ENCODE data around the gene ANKLE1. TPM values are rescaled to one million over a fixed set of nuclear protein-coding genes. Genes with fewer than 3 reads are reported as not detected.

ANKLE1 gene
- total RNA-seq, 1 donor from 2014 or later: 0.52 TPM

- Histone ChIP-seq H3K4me3 (ENCODE audit: low read length in 3 of 3) (peak within 1 kb of the TSS; percentile 88 to 95 (median 93)), H3K9ac (ENCODE audit: low read depth in 1 of 3, low read length in 3 of 3) (peak within 1 kb of the TSS; percentile 87 to 95 (median 89)), H3K4me1 (ENCODE audit: control insufficient read depth in 3 of 3, insufficient read depth in 3 of 3, low read length in 3 of 3) (peaks cover 39 to 63% (median 52%) of the 10 kb centered on the region in 3 donors), H3K9me3 (ENCODE audit: control insufficient read depth in 3 of 3, low read length in 3 of 3) (no peaks in the 10 kb centered on the region), H3K27ac (ENCODE audit: low read depth, low read length) (peak within 1 kb of the TSS; percentile 88), H3K36me3 (ENCODE audit: control insufficient read depth in 3 of 3, insufficient read depth in 3 of 3, low read length in 3 of 3) (peaks cover 0 to 2% (median 2%) of the 10 kb centered on the region in 3 donors), H3K27me3 (ENCODE audit: control insufficient read depth in 3 of 3, insufficient read depth in 3 of 3, low read length in 3 of 3) (no peaks in the 10 kb centered on the region)
Measured at GRCh38 chr19:17305517-17306284, 24.0 kb downstream of the ANKLE1 start, which contains the start of gene MRPL34. Gene MRPL34, plus strand, starts transcription at chr19:17305872. Its CDS starts 21 bp downstream, at chr19:17305893.

- peak overlapping the region; percentile 87 to 95 (median 89) for H3K9ac ChIP-seq (ENCODE audit: low read depth in 1 of 3, low read length in 3 of 3)
- no peaks in the 10 kb centered on the region for H3K27me3 ChIP-seq (ENCODE audit: control insufficient read depth in 3 of 3, insufficient read depth in 3 of 3, low read length in 3 of 3)
- peak overlapping the region; percentile 88 for H3K27ac ChIP-seq (ENCODE audit: low read depth, low read length)
- no peaks in the 10 kb centered on the region for H3K9me3 ChIP-seq (ENCODE audit: control insufficient read depth in 3 of 3, low read length in 3 of 3)
- H3K36me3 ChIP-seq (ENCODE audit: control insufficient read depth in 3 of 3, insufficient read depth in 3 of 3, low read length in 3 of 3): no peaks in the 10 kb centered on the region
- H3K4me1 ChIP-seq (ENCODE audit: control insufficient read depth in 3 of 3, insufficient read depth in 3 of 3, low read length in 3 of 3): peaks cover 41 to 67% (median 54%) of the 10 kb centered on the region in 3 donors
- peak overlapping the region; percentile 88 to 95 (median 93) for H3K4me3 ChIP-seq (ENCODE audit: low read length in 3 of 3)
Measured at GRCh38 chr19:17306285-17306714, 24.6 kb downstream of the ANKLE1 start.

DNA sequence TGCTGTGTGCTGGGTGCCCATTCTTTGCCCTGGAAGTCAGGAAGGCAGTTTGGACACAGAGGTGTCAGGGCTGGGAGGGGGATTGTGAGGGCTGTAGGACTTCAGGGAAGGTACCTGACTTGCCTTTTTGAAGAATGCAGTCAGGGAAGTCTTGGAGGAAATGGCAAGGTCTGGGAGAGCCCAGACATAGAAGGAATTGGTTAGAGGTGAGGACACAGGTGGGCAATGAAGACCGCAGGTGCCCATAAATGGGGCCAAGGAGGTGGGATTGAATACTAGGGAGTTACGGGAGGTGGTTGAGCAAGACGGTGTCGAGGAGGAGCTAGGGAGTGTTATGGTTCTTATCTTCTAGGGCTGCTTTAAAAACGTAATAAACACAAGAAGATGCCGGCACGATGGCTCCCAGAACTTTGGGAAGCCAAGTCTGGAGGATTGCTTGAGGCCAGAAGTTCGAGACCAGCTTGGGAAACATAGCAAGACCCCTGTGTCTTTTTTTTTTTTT, 26.2 kb downstream of the ANKLE1 start:
- no peak overlapping the region for H3K27ac ChIP-seq (ENCODE audit: low read depth, low read length)
- peaks cover 35 to 67% (median 48%) of the 10 kb centered on the region in 3 donors for H3K4me1 ChIP-seq (ENCODE audit: control insufficient read depth in 3 of 3, insufficient read depth in 3 of 3, low read length in 3 of 3)
- H3K9me3 ChIP-seq (ENCODE audit: control insufficient read depth in 3 of 3, low read length in 3 of 3): no peaks in the 10 kb centered on the region

GRCh38 chr19:17309198-17309964, 27.7 kb downstream of the ANKLE1 start, which contains the start of gene DDA1:
Gene DDA1, plus strand, starts transcription at chr19:17309563. Its CDS starts 92 bp downstream, at chr19:17309655.
- H3K4me1 ChIP-seq (ENCODE audit: control insufficient read depth in 3 of 3, insufficient read depth in 3 of 3, low read length in 3 of 3): peaks cover 31 to 57% (median 40%) of the 10 kb centered on the region in 3 donors
- H3K27me3 ChIP-seq (ENCODE audit: control insufficient read depth in 3 of 3, insufficient read depth in 3 of 3, low read length in 3 of 3): no peaks in the 10 kb centered on the region
- H3K27ac ChIP-seq (ENCODE audit: low read depth, low read length): peak within 1 kb of the TSS; percentile 79
- peak within 1 kb of the TSS; percentile 84 to 93 (median 90) for H3K9ac ChIP-seq (ENCODE audit: low read depth in 1 of 3, low read length in 3 of 3)
- peak within 1 kb of the TSS; percentile 86 to 89 (median 88) for H3K4me3 ChIP-seq (ENCODE audit: low read length in 3 of 3)
- H3K9me3 ChIP-seq (ENCODE audit: control insufficient read depth in 3 of 3, low read length in 3 of 3): no peaks in the 10 kb centered on the region
- H3K36me3 ChIP-seq (ENCODE audit: control insufficient read depth in 3 of 3, insufficient read depth in 3 of 3, low read length in 3 of 3): peaks cover 4 to 12% (median 5%) of the 10 kb centered on the region in 3 donors

More for the DNA sequence above, 26.2 kb downstream of the ANKLE1 start:
- H3K27me3 ChIP-seq (ENCODE audit: control insufficient read depth in 3 of 3, insufficient read depth in 3 of 3, low read length in 3 of 3): no peaks in the 10 kb centered on the region
- H3K36me3 ChIP-seq (ENCODE audit: control insufficient read depth in 3 of 3, insufficient read depth in 3 of 3, low read length in 3 of 3): peaks cover 0 to under 1% (median 0%) of the 10 kb centered on the region in 3 donors
- H3K9ac ChIP-seq (ENCODE audit: low read depth in 1 of 3, low read length in 3 of 3): peak overlapping the region in 1 of 3 donors; percentile 50
- H3K4me3 ChIP-seq (ENCODE audit: low read length in 3 of 3): no peak overlapping the region

DNA sequence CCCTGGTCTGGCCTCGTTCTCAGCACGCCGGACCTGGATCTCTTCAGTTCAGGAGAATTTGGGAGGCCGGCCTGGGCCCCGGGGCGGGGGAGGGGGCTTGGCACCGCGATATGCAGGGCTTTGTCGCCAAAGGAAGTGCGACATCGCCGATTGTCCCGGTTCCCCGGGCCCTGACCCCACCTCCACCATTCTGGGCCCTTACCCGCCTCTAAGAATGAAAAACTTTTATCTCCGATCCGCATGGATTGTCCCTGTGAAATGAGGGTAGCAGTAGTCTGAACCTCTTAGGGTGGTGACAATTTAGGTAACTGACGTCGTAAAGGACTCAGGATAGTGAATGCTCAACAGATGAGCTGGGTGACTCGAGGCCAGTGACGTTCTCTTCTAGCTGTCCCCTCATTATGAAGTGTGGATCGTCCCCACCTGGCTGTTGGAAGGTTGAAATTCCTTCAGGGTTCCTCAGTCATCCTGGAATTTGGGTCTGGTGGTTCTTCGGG, 28.3 kb downstream of the ANKLE1 start:
- peak overlapping the region; percentile 79 for H3K27ac ChIP-seq (ENCODE audit: low read depth, low read length)
- H3K4me1 ChIP-seq (ENCODE audit: control insufficient read depth in 3 of 3, insufficient read depth in 3 of 3, low read length in 3 of 3): peaks cover 27 to 52% (median 33%) of the 10 kb centered on the region in 3 donors

DNA sequence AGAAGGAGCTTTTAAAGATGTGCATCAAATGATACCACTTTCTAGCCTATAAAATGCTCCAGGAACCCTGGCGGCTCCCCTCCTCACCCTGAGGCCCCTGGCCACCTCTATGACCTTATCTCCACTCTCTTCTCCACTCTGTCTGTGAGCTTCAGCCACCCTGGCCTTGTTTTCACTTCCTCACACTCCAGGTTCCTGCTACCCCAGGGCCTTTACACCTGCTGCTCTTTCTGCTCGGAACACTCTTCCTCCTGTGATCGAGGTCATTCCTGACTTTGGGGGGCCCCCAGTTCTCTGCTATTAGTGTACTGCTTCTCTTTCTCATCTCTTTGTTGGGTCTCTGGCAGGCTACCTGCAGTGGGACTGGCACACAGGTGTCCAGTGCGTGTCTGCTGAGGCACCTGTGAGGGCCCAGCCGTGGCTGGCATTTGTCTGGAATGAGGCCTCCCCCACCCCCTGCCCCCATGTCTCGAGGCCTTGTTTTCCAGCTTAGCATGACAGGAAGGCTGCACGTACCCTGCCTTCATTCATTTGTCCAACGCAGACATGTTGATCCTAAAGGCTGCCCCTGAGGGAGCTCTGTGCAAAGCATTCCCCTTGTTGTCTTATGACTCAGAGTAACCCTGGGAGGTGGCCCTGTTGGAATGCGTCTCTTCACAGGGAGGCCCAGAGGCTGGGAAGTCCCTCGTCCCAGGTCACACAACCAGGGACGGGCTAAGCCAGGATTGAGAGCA, 29.9 kb downstream of the ANKLE1 start:
- H3K36me3 ChIP-seq (ENCODE audit: control insufficient read depth in 3 of 3, insufficient read depth in 3 of 3, low read length in 3 of 3): peaks cover 13 to 25% (median 17%) of the 10 kb centered on the region in 3 donors
- no peak overlapping the region for H3K4me3 ChIP-seq (ENCODE audit: low read length in 3 of 3)
- no peak overlapping the region for H3K27ac ChIP-seq (ENCODE audit: low read depth, low read length)
- no peaks in the 10 kb centered on the region for H3K9me3 ChIP-seq (ENCODE audit: control insufficient read depth in 3 of 3, low read length in 3 of 3)
- H3K27me3 ChIP-seq (ENCODE audit: control insufficient read depth in 3 of 3, insufficient read depth in 3 of 3, low read length in 3 of 3): no peaks in the 10 kb centered on the region
- H3K9ac ChIP-seq (ENCODE audit: low read depth in 1 of 3, low read length in 3 of 3): no peak overlapping the region
- H3K4me1 ChIP-seq (ENCODE audit: control insufficient read depth in 3 of 3, insufficient read depth in 3 of 3, low read length in 3 of 3): peaks cover 14 to 37% (median 20%) of the 10 kb centered on the region in 3 donors

More for the DNA sequence above, 28.3 kb downstream of the ANKLE1 start:
- Histone ChIP-seq H3K27me3 (ENCODE audit: control insufficient read depth in 3 of 3, insufficient read depth in 3 of 3, low read length in 3 of 3) (no peaks in the 10 kb centered on the region), H3K36me3 (ENCODE audit: control insufficient read depth in 3 of 3, insufficient read depth in 3 of 3, low read length in 3 of 3) (peaks cover 9 to 17% (median 10%) of the 10 kb centered on the region in 3 donors), H3K9me3 (ENCODE audit: control insufficient read depth in 3 of 3, low read length in 3 of 3) (no peaks in the 10 kb centered on the region), H3K4me3 (ENCODE audit: low read length in 3 of 3) (peak overlapping the region; percentile 86 to 89 (median 88)), H3K9ac (ENCODE audit: low read depth in 1 of 3, low read length in 3 of 3) (peak overlapping the region; percentile 84 to 93 (median 90))

DNA sequence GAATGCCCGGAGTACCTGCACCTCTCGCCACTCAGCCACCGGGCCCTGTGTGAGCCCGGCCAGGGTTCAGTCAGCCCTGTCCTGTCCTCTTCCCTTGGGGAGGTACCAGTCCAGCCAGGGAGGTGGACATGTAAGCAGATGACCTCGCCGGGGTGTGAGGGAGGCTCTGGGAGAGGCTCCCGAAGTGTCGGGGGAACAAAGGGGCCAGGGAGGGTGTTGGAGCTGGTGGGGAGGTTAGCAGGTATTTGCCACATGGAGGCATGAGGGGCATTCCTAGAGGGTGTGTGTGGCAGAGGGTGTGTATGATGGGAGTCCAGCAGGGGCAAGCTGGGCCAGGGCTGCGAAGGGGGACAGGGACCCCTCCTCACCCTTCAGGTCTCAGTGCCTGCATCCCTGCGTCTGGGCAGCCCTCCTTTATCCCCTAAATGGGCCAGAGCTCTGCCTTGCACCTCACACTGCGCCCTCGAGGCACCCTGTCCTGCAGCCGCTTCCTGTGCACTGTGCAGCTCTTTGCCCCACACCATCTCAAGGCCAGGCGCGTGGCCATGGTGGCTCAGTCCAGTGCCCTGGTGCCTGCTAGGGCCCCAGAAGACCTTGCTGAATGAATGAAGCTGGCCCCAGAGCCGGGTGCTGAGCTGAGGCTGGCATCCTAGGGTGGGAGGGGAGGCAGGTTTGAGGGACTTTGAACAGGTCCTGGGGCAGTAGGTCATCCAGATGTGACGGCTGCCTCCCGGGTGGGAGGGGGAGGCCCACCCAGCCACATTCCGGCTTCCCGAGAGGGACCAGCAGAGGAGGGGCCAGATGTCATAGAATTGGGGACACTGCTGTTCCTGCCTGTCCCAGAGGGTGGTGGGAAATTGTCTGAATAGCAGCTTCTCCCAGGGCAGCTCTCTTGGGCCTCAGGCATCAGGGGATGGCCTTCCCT, 30.8 kb downstream of the ANKLE1 start:
- H3K4me3 ChIP-seq (ENCODE audit: low read length in 3 of 3): no peak overlapping the region
- H3K27me3 ChIP-seq (ENCODE audit: control insufficient read depth in 3 of 3, insufficient read depth in 3 of 3, low read length in 3 of 3): no peaks in the 10 kb centered on the region
- H3K9ac ChIP-seq (ENCODE audit: low read depth in 1 of 3, low read length in 3 of 3): peak overlapping the region in 1 of 3 donors; percentile 25
- H3K27ac ChIP-seq (ENCODE audit: low read depth, low read length): no peak overlapping the region
- H3K9me3 ChIP-seq (ENCODE audit: control insufficient read depth in 3 of 3, low read length in 3 of 3): no peaks in the 10 kb centered on the region
- peaks cover 13 to 31% (median 19%) of the 10 kb centered on the region in 3 donors for H3K4me1 ChIP-seq (ENCODE audit: control insufficient read depth in 3 of 3, insufficient read depth in 3 of 3, low read length in 3 of 3)
- H3K36me3 ChIP-seq (ENCODE audit: control insufficient read depth in 3 of 3, insufficient read depth in 3 of 3, low read length in 3 of 3): peaks cover 13 to 25% (median 17%) of the 10 kb centered on the region in 3 donors

DNA sequence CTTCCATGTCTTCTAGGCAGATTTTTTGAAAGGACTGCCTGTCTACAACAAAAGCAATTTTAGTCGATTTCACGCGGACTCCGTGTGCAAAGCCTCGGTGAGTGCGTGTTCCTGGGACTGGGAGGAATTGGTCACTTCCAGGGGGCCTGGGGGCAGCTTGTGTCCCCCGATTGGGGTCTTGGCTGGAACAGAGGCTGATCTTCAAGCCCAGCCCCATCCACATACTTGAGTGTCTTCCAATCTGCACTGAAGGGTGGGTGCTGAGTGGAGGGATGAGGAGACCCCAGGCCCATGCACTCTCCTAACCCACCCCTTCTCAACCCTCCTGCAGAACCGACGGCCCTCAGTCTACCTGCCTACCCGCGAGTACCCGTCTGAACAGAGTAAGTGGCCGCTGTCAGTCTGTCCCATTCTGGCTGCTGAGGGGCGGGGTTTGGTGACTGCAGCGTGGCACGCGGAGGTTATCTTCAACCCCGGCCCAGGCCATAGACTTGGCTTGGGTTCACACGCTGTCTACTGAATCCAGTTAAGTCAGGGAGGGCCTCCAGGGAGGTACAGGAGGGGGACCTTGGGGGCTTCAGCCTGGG, 32.4 kb downstream of the ANKLE1 start:
- peaks cover 13 to 25% (median 14%) of the 10 kb centered on the region in 3 donors for H3K4me1 ChIP-seq (ENCODE audit: control insufficient read depth in 3 of 3, insufficient read depth in 3 of 3, low read length in 3 of 3)

More for the DNA sequence above, 32.4 kb downstream of the ANKLE1 start:
- no peaks in the 10 kb centered on the region for H3K9me3 ChIP-seq (ENCODE audit: control insufficient read depth in 3 of 3, low read length in 3 of 3)
- H3K9ac ChIP-seq (ENCODE audit: low read depth in 1 of 3, low read length in 3 of 3): no peak overlapping the region
- no peaks in the 10 kb centered on the region for H3K27me3 ChIP-seq (ENCODE audit: control insufficient read depth in 3 of 3, insufficient read depth in 3 of 3, low read length in 3 of 3)
- H3K27ac ChIP-seq (ENCODE audit: low read depth, low read length): no peak overlapping the region
- H3K4me3 ChIP-seq (ENCODE audit: low read length in 3 of 3): no peak overlapping the region
- H3K36me3 ChIP-seq (ENCODE audit: control insufficient read depth in 3 of 3, insufficient read depth in 3 of 3, low read length in 3 of 3): peaks cover 14 to 30% (median 20%) of the 10 kb centered on the region in 3 donors

Data from skeletal muscle tissue (tissue), 4 donors.